Measurements from ENCODE around the gene GZF1.

DNA sequence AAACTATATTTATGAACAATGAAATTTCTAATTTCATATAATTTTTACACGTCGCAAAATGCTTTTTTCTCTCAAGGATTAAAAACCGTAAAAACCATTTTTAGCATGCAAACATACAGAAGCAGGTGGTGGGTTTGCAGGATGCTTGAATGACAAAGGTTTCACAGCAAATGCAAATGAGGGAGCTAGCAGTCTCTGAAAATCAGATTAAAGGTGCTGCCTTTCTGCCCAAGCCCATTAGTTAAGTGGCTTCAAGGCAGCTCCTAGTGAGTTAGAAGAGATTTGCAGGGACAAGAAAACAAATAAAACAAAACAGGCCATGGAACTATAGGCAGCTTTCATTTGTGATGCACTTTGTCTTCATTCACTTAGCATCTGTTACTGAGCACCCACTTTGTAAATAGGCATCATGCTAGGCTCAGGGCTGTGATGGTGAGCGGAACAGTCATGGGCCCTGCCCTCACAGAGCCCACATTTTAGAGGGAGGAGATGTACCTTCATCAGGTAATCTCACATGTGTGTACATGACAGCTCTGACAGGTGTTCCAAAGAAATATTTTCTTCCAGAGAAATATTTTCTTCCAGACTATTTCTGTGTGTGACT is 29.8 kb downstream of the GZF1 start:
- TF ChIP-seq POLR2A (IDR thresholded peaks at IDR 0.05; ENCODE audit: low read length) (no peak), GATA1 (IDR thresholded peaks at IDR 0.05; ENCODE audit: low read depth, low read length) (no peak)
